ENCODE results near the gene COA1.

The COA1 gene

DNA sequence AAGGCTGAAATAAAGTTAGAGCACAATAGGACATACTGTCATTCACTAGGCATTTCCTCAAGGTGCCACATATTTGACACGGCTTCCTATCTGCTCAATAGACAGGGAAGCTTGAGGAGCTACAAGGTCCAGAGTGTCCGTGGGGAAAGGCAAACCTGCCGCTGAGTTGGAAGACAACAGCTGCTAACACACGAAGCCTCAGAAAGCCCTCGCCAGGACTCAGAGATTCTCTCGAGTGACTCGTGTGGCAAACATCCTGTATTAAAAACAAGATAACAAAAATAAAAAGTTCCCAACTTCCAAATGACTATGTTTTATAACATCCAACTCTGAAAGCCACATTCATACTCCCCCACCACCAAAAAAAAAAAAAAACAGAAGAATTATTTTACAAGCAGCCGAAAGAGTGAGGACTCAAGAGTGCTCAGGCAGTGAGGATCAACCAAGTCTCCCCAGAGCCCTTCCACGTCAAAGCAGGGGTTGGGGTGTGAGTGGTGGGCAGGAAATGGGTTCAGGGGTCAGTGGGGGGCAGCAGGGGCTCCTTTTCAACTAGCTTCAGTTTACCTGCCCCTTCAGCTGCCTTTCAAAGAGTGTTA is 78.8 kb downstream of the COA1 start:
- peak overlapping the region; percentile 97 for H3K27ac ChIP-seq (ENCODE audit: low read length)
- no peak overlapping the region for H2AFZ ChIP-seq (ENCODE audit: low read depth, low read length)
- peaks cover 72% of the 10 kb centered on the region for H3K4me1 ChIP-seq (ENCODE audit: low read length)
- H3K9ac ChIP-seq (ENCODE audit: low read length), result peak overlapping the region; percentile 58
- peaks cover 24% of the 10 kb centered on the region for H4K20me1 ChIP-seq (ENCODE audit: insufficient read depth, low read length)
- no peaks in the 10 kb centered on the region for H3K27me3 ChIP-seq (ENCODE audit: low read depth, low read length)
- peaks cover 22% of the 10 kb centered on the region for H3K79me2 ChIP-seq (ENCODE audit: low read length)
- H3K4me3 ChIP-seq (ENCODE audit: low read length), result peak overlapping the region; percentile 64
- TF ChIP-seq EZH2phosphoT487 (IDR thresholded peaks at IDR 0.05; ENCODE audit: low read depth), result no peak
- TF ChIP-seq, protein P1, sequence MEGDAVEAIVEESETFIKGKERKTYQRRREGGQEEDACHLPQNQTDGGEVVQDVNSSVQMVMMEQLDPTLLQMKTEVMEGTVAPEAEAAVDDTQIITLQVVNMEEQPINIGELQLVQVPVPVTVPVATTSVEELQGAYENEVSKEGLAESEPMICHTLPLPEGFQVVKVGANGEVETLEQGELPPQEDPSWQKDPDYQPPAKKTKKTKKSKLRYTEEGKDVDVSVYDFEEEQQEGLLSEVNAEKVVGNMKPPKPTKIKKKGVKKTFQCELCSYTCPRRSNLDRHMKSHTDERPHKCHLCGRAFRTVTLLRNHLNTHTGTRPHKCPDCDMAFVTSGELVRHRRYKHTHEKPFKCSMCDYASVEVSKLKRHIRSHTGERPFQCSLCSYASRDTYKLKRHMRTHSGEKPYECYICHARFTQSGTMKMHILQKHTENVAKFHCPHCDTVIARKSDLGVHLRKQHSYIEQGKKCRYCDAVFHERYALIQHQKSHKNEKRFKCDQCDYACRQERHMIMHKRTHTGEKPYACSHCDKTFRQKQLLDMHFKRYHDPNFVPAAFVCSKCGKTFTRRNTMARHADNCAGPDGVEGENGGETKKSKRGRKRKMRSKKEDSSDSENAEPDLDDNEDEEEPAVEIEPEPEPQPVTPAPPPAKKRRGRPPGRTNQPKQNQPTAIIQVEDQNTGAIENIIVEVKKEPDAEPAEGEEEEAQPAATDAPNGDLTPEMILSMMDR (IDR thresholded peaks at IDR 0.05; ENCODE audit: low read depth, low read length), result no peak
- H3K9me3 ChIP-seq (ENCODE audit: insufficient read depth, low read length), result peaks cover 5% of the 10 kb centered on the region
- peaks cover 32% of the 10 kb centered on the region for H3K36me3 ChIP-seq (replicated peaks; ENCODE audit: low read depth, low read length)
- H3K4me2 ChIP-seq (ENCODE audit: low read length), result peak overlapping the region; percentile 95

DNA sequence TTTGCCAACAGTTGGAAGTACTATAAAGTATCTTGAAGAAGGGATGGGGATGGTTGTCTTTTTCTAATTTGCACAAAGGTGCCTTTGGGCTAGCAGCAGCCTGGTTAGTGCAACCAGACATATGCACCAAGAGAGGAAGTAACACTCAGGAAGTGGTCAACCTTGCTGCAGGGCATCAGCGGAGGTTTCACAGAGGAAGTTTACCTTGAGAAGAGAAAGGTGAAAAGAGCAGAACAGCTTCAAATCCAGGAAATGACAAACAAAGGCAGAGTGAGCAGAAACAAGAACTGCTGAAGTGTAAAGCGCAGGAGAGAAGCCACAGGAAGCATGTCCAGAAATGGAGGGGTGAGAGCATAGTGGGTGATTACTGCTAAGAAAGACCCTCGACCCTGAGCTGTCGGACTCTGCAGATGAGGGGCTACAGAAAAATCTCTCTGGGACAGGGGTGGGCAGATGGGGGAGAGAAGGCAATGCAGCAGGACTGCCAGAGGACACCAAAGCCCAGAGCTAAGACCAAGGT is 79.5 kb downstream of the COA1 start:
- Histone ChIP-seq H3K9me3 (ENCODE audit: insufficient read depth, low read length) (peaks cover 5% of the 10 kb centered on the region), H3K36me3 (replicated peaks; ENCODE audit: low read depth, low read length) (peaks cover 37% of the 10 kb centered on the region), H4K20me1 (ENCODE audit: insufficient read depth, low read length) (peaks cover 24% of the 10 kb centered on the region), H3K27me3 (ENCODE audit: low read depth, low read length) (no peaks in the 10 kb centered on the region), H3K27ac (ENCODE audit: low read length) (peak overlapping the region; percentile 97), H3K4me1 (ENCODE audit: low read length) (peaks cover 75% of the 10 kb centered on the region), H2AFZ (ENCODE audit: low read depth, low read length) (no peak overlapping the region), H3K79me2 (ENCODE audit: low read length) (peaks cover 22% of the 10 kb centered on the region), H3K4me2 (ENCODE audit: low read length) (peak overlapping the region; percentile 95), H3K9ac (ENCODE audit: low read length) (peak overlapping the region; percentile 58), H3K4me3 (ENCODE audit: low read length) (peak overlapping the region; percentile 70)
- TF ChIP-seq, protein P1 (IDR thresholded peaks at IDR 0.05; ENCODE audit: low read depth, low read length), result no peak
- TF ChIP-seq EZH2phosphoT487 (IDR thresholded peaks at IDR 0.05; ENCODE audit: low read depth), result peak; percentile 70; the same call in 1 of the 2 replicates

DNA sequence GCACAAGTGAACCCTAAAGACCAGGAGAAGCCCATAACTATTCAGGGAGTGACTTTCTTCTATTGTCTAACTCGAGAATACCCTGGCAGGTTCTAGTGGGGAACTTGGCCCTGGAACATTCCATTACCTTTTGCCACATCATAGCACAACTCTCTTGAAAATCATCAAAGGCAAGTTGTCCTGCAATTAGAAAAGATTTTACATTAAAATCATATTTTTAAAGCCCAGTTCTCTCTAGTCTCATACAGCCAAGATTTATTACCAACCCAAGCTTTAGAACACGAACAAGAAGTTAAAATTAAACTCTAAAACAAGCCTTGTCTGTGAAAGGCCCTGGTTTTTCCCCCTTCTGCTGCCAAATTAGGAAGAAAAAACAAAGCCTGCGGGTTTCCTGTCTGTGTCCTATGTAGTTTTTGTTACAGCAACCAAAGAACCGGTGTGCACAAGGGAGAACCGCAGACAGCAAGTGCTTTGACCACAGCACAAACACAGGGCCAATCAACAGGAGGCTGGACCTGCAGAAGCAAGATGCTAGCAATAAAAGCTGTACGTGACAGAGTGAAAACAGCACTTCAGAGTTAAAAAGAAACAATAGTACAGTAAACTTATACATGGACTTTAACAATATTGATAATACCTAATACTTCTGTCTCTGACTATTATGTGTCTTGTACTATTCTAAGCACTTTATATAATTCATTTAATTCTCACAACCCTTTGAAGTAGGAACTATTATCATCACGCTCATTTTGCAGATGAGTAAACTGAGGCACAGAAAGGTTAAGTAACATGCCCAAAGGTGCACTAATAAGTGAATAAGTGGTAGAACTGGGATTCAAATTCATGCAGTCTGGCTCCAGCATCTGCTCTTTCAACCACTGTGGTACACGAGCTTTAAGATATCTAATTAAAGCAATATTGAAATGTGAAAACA is 80.6 kb downstream of the COA1 start:
- peaks cover 37% of the 10 kb centered on the region for H3K36me3 ChIP-seq (replicated peaks; ENCODE audit: low read depth, low read length)
- H3K9me3 ChIP-seq (ENCODE audit: insufficient read depth, low read length), result peaks cover 5% of the 10 kb centered on the region
- H2AFZ ChIP-seq (ENCODE audit: low read depth, low read length), result no peak overlapping the region
- H3K27me3 ChIP-seq (ENCODE audit: low read depth, low read length), result no peaks in the 10 kb centered on the region
- H3K27ac ChIP-seq (ENCODE audit: low read length), result peak overlapping the region; percentile 97
- peaks cover 24% of the 10 kb centered on the region for H4K20me1 ChIP-seq (ENCODE audit: insufficient read depth, low read length)
- H3K9ac ChIP-seq (ENCODE audit: low read length), result peak overlapping the region; percentile 75
- H3K4me2 ChIP-seq (ENCODE audit: low read length), result peak overlapping the region; percentile 95
- peaks cover 73% of the 10 kb centered on the region for H3K4me1 ChIP-seq (ENCODE audit: low read length)
- H3K79me2 ChIP-seq (ENCODE audit: low read length), result peaks cover 16% of the 10 kb centered on the region
- H3K4me3 ChIP-seq (ENCODE audit: low read length), result peak overlapping the region; percentile 70
- TF ChIP-seq, protein P1 (IDR thresholded peaks at IDR 0.05; ENCODE audit: low read depth, low read length), result no peak
- TF ChIP-seq EZH2phosphoT487 (IDR thresholded peaks at IDR 0.05; ENCODE audit: low read depth), result no peak
